Dedifferentiated amniotic fluid mesenchymal stem cell (primary cell): Measurements from ENCODE around the gene MMEL1.
"Not testable (repeated sequence)": the region's sequence is repeated elsewhere in the genome, so short reads cannot be mapped to it uniquely, and the experiment has no call there.

Experiments used
- DNase-seq: peaks from one replicate; pipeline ENCODE4 v3.0.0-alpha.2; 2016; ENCODE audit errors: extremely low spot score

The MMEL1 gene

GRCh38 chr1:2557482-2558400, 75.1 kb downstream of the MMEL1 start:
- no peak for DNase-seq

- DNase-seq, result no peak
Observed at GRCh38 chr1:2556678-2557481, 75.9 kb downstream of the MMEL1 start.

GRCh38 chr1:2556277-2556677, 76.5 kb downstream of the MMEL1 start, which contains the start of gene TNFRSF14:
Gene TNFRSF14 (plus strand): TSS chr1:2556371. CDS start chr1:2556665, 294 bp downstream.
- peak; percentile 20 for DNase-seq

DNA sequence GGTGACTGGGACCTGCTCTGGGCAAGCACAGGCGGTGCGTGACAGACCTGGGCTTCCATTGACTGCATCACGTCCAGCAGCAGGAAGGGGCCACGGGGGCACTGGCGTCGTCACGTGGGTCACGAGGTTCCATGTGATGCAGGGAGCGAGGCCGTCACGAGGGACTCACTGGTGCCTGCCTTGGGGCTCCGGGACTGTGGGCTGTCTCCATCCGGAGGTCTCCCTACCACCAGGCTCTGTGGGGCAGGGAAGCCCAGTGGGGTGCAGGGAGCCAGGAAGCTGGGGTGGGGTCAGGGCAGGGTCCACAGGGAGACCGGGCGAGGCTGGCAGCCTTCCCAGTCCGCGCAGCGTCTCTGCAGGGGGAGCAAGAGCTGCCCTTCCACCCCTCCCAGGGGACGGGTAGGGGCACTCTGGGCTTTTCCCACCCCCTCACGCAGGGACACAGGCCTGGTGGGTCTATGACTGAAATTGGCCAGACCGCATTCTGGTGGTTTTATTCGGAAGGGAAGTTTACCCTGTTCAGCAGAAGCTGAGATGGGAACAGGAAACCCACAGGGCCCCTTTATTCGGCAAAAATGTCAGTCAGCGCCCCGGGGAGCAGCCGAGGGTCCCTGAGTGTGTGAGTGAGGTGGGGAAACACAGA, 77.1 kb downstream of the MMEL1 start:
- no peak for DNase-seq

DNA sequence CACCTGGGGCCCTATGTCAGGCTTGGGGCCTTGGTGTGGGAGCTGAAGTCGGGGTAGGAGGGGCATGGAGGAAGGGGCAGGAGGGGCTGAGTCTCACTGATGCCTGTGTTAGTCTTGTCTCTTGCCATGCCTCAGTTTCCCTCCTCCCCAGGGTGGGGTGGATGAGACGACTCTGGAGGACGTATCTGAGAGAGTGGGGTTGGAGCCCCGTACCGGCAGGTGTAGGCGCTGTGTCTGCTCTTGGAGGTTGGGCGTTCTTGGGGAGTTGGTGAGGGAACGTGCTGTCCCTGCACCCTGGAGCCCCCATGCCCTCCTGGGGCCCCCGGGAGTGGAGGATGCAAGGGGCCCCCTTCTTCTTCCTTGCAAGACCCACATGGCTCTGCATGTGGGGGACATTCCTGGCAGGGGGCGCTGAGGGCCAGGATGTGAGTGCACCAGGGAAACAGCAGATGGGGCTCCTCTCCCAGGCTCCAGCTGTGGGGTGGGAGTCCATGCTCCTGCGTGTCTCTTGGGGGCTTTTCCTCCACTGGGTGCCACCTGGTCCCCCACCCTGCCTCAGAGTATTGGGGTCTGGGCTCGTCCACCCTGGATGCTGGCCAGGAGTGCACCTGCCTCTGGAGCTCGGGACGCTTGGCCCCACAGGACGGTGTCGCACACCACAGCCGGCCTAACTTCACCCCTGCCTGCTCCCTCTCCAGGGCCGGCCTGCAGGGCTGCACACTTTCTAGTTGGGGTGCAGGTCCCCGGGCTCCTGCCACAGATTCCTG, 78.0 kb downstream of the MMEL1 start:
- DNase-seq, result no peak

- no peak for DNase-seq
Observed at GRCh38 chr1:2553871-2554620, 78.8 kb downstream of the MMEL1 start.

- not testable (repeated sequence) for DNase-seq
Observed at GRCh38 chr1:2553076-2553475, 79.7 kb downstream of the MMEL1 start.

DNA sequence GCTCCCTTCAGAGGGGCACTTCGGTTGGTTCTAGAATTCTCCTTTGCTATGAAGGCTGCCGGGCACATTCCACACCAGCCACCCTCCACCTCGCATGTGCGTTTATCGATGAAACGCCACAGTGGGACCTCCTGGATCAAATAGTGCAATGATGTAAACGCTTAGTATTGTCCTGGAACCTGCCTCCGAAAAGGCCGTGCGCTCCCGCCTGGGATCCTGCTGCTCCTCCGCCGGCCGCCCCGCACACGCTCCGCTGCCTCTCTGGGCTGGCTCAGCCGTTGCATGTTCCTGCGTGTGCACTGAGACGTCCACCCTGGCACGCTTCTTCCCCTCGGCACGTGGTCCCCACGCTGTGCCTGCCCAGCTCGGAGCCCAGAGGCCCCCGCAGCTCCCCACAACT, 80.6 kb downstream of the MMEL1 start:
- DNase-seq, result no peak

GRCh38 chr1:2551544-2551943, 81.3 kb downstream of the MMEL1 start:
- DNase-seq, result not testable (repeated sequence)

- DNase-seq, result not testable (repeated sequence)
Observed at GRCh38 chr1:2550309-2550861, 82.4 kb downstream of the MMEL1 start.

DNA sequence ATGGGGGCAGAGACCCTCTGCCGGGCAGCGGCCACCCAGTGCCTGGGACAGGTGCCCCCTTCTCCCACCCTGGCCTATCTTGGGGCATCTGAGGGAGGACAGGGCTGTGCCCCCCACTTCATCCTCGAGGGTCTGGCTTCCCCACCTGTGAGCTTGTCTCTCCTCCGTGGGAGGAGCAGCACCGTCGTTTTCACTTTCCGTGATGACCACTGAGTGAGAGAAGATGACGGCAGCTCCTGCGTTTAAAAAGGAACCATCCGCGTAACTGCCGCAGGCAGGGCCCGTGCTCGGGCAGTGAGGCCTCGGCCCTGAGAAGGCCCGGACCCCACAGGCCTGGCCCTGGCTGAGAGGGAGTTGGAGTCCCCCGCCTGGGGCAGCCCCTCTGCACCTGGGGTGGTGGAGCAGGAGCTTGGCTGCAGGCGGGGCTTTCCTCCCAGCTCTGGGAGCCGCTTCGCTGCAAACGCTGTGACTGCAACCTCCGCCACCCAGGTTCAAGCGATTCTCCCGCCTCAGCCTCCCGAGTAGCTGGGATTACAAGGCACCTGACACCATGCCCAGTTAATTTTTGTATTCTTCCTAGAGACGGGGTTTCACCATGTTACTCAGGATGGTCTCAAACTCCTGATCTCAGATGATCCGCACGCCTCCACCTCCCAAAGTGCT, 83.3 kb downstream of the MMEL1 start:
- DNase-seq, result not testable (repeated sequence)

DNA sequence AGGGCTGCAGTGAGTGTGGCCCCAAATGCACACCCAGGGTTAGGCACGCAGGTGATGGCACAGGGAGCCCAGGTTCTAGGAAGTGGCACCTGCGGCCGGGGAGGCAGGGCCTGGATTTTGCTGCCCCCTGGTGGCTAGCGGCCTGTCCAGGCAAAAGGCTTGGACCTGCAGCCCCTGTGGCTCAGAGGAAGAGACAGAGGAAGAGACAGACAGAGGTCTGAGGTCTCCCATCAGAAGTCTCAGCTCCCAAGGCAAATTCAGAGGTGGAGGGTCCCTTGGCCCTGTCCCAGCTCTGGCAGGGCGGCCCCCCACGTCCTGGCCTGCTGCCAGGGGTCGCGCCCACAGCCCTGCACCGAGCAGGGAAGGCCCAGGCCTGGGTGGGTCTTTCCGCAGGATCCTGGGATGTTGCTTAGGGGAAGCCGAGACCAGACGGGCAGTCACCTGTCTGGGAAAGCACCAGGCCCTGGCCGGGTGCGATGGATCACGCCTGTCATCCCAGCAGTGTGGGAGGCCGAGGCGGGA, 84.7 kb downstream of the MMEL1 start:
- peak; percentile 32 for DNase-seq

- DNase-seq, result no peak
Observed at GRCh38 chr1:2547210-2548067, 85.4 kb downstream of the MMEL1 start.

GRCh38 chr1:2546515-2547209, 86.2 kb downstream of the MMEL1 start:
- DNase-seq, result peak; percentile 15

DNA sequence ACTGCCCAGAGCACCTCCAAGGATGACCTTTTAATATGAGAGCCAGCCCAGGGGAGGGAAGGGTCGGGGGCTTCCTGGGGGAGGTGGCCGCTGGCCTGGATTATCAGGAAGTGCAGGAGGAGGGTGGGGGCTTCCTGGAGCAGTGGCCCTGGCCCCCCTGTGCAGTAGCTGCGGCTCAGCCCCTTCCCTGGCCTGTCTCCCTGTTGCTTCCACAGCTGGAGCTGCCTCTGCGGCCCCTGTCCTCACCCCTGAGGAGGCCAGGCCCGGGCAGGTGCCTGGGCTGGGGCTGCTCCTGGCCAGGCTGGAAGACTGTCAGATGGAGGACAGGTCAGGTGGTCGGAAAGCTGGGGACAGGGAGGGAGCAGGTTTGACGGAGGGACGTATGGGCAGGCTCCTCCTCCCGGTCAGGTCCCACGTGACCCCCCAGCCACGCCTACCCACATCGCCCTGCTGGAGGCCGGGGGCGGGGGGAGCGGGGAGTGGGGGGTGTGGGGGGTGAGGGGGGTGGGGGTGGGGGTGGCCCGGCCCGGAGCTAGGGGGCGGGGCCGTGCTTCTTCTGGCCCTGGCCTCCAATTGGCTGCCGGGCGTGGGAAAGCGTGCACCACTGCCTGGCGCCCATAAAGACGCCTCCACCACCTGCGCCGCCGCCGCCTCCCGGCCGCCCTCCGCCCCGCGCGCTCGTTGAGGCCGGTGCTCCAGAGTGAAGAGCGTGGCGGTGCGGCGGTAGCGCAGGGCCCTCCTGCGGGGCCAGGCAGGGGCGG, 86.9 kb downstream of the MMEL1 start:
- peak; percentile 14 for DNase-seq

GRCh38 chr1:2544875-2545640, 87.8 kb downstream of the MMEL1 start:
- no peak for DNase-seq
